DMS79 treated with DMSO at 0.1 percent for 48 hours (cell line): ENCODE results near the gene CACNB1.

Source experiments
- DNase-seq: peaks from one replicate; lab custom pipeline; 2025; lab: John Stamatoyannopoulos, UW

The CACNB1 gene

DNA sequence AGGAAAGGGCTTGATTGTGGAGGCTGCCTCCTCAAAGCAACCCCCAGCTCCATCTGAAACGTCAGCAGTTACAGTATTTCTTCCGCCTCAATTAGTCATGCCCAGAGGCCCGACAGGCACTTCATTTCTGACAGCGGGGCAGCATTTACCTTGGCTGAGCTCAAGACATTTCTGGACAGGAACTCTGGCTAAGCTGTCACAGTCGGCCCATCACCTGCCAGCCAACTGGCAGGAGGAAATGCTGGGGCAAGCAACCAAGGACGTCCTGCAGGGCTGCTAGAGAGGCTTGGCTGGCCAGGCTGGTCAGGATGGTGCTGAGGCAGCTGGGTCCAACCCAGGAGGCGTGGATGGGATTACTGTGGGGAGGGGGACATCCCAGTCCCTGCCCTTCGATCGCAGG is 73.8 kb downstream of the CACNB1 start:
- DNase-seq = no peak
